Right ventricle myocardium superior (tissue), 1 donor: Measurements from ENCODE around the gene B3GLCT. TPM values are rescaled to one million over a fixed set of nuclear protein-coding genes. Genes with fewer than 3 reads are reported as not detected.

ENCODE experiments used
- ATAC-seq: fragments of 200-7000 bp; cut with Tn5 transposase; one replicate; pipeline ENCODE4 v1.9.1; 2020; ENCODE audit warnings: mild to moderate bottlenecking; ENCODE audit not compliant: poor library complexity
- DNase-seq: peaks from one replicate; pipeline ENCODE4 v3.0.0-alpha.2; 2020
- intact Hi-C: fragments of 100-400 bp; cut with DNase I; formaldehyde crosslinking; loops from one replicate; pipeline ENCODE4 v1.11.2; 2022
- total RNA-seq: library from RNA; stranded (reverse); fragmentation: NEBNext Ultra II Directional; extraction: Animal tissue kit (Norgen Biotek cat#: 25700); gene quantifications from one replicate; pipeline ENCODE4 v1.2.1, GENCODE V29; 2021
- donor health status: DM: no; HTN: yes; CAD: no; lungs with severe emphysema.

Gene B3GLCT
- total RNA-seq, 1 donor from 2014 or later: 14.6 TPM

- DNase-seq: no peak
These were observed 46.0 kb downstream of the B3GLCT start for GRCh38 chr13:31245598-31246373.

GRCh38 chr13:31246918-31247317 is 47.1 kb downstream of the B3GLCT start:
- intact Hi-C loops: no loop called here
- ATAC-seq (no peak), DNase-seq (no peak)

More at GRCh38 chr13:31245598-31246373, 46.0 kb downstream of the B3GLCT start:
- intact Hi-C loops: no loop called here
- ATAC-seq: no peak

- no peak for ATAC-seq
- intact Hi-C loops: no loop called here
- DNase-seq: no peak
These were observed 48.6 kb downstream of the B3GLCT start for GRCh38 chr13:31248361-31248760.

- intact Hi-C loops: no loop called here
- no peak for DNase-seq
- ATAC-seq: no peak
These were observed 49.3 kb downstream of the B3GLCT start for GRCh38 chr13:31248965-31249539.

GRCh38 chr13:31250435-31250834 is 50.7 kb downstream of the B3GLCT start:
- ATAC-seq: no peak
- intact Hi-C loops: no loop called here
- DNase-seq: no peak

GRCh38 chr13:31261241-31261640 is 61.5 kb downstream of the B3GLCT start:
- ATAC-seq: no peak
- no peak for DNase-seq
- intact Hi-C loops: no loop called here

- DNase-seq (no peak), ATAC-seq (no peak)
- intact Hi-C loops: no loop called here
These were observed 63.6 kb downstream of the B3GLCT start for GRCh38 chr13:31263346-31263745.

- DNase-seq: no peak
- no peak for ATAC-seq
- intact Hi-C loops: no loop called here
These were observed 64.4 kb downstream of the B3GLCT start for GRCh38 chr13:31264151-31264550.

GRCh38 chr13:31267126-31267784 is 67.5 kb downstream of the B3GLCT start:
- DNase-seq (no peak), ATAC-seq (peak; percentile 93)
- intact Hi-C loops: no loop called here

- ATAC-seq (peak; percentile 88), DNase-seq (no peak)
- intact Hi-C loops: no loop called here
These were observed 74.6 kb downstream of the B3GLCT start for GRCh38 chr13:31274390-31274789.

- DNase-seq (no peak), ATAC-seq (no peak)
- intact Hi-C loops: no loop called here
These were observed 76.6 kb downstream of the B3GLCT start for GRCh38 chr13:31276421-31276820.

GRCh38 chr13:31278869-31279268 is 79.1 kb downstream of the B3GLCT start:
- peak; percentile 78 for ATAC-seq
- intact Hi-C loops: no loop called here

GRCh38 chr13:31282741-31283455 is 83.1 kb downstream of the B3GLCT start:
- ATAC-seq (no peak), DNase-seq (no peak)
- intact Hi-C loops: no loop called here

More at GRCh38 chr13:31278869-31279268, 79.1 kb downstream of the B3GLCT start:
- no peak for DNase-seq

- no peak for DNase-seq
- intact Hi-C loops: no loop called here
- no peak for ATAC-seq
These were observed 87.2 kb downstream of the B3GLCT start for GRCh38 chr13:31286930-31287329.

GRCh38 chr13:31301119-31301518 is 101.3 kb downstream of the B3GLCT start:
- DNase-seq: no peak
- no peak for ATAC-seq
- intact Hi-C loops: no loop called here

GRCh38 chr13:31310356-31310755 is 110.6 kb downstream of the B3GLCT start:
- ATAC-seq: peak; percentile 62
- intact Hi-C loops: no loop called here
- DNase-seq: no peak

- DNase-seq (peak; percentile 72), ATAC-seq (peak; percentile 97)
These were observed 111.0 kb downstream of the B3GLCT start for GRCh38 chr13:31310786-31311185.

GRCh38 chr13:31311921-31312320 is 112.1 kb downstream of the B3GLCT start:
- ATAC-seq: no peak
- intact Hi-C loops: no loop called here
- DNase-seq: no peak

More at GRCh38 chr13:31310786-31311185, 111.0 kb downstream of the B3GLCT start:
- intact Hi-C loops: no loop called here

- DNase-seq (no peak), ATAC-seq (no peak)
- intact Hi-C loops: no loop called here
These were observed 115.2 kb downstream of the B3GLCT start for GRCh38 chr13:31314961-31315360.
